ENCODE measurements around the gene NLN.
A peak's percentile ranks its signal among the peaks of the same experiment; 100 is the strongest.
"Not testable (repeated sequence)": the region's sequence is repeated elsewhere in the genome, so short reads cannot be mapped to it uniquely, and the experiment has no call there.

Gene NLN

DNA sequence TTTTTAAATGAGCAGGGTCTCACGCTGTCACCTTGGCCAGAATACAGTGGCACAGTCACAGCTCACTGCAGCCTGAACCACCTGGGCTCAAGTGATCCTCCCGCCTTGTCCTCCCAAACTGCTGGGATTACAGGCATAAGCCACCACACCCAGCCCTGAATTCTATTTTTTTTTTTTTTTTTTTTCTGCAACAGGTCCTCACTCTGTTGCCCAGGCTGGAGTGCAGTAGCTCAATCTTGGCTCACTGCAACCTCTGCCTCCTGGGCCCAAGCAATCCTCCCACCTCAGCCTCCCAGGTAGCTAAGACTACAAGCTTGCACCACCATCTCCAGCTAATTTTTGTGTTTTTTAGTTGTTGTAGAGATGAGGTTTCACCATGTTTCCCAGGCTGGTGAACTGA lies 51.0 kb downstream of the NLN start:
- not testable (repeated sequence) for DNase-seq (ENCODE audit: low spot score)

DNA sequence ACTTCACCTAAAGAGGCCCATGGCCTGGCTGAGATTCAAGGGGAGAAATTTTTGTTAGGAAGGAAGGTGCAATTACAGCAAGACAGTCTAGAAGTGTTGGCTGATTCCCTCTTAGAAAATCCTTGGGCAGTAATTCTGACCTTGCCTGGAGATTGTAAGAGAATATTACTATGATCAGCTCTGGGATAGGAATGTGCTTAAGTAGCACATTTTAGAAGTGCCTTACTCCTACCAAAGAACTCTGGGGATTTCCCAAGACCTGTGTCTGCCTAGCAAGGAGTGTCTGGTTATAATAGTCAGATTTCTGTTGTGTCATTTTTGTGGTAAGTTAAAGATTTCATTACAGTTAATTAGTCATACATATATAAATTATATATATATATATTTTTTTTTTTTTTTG lies 52.3 kb downstream of the NLN start:
- peak; percentile 80 for DNase-seq (ENCODE audit: low spot score)

DNA sequence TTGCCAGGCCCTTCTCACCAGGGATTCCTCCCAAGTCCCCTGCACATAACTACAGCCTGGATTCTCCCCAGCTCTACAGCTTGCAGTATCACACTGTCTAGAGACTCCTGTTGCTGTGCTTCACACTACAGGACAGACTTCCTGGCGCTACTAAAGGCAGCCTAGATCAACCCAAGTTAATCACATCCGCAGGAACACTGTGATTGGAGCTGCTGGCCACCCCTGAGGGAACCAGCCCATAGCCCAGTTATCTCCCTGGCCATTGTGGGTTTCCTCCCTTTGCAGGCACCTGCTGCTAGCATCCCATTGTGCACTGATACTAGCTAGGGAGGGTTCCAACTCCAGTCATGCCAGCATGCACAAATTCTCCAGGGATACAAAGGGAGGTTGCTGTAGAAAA lies 53.5 kb downstream of the NLN start:
- no peak for DNase-seq (ENCODE audit: low spot score)

DNA sequence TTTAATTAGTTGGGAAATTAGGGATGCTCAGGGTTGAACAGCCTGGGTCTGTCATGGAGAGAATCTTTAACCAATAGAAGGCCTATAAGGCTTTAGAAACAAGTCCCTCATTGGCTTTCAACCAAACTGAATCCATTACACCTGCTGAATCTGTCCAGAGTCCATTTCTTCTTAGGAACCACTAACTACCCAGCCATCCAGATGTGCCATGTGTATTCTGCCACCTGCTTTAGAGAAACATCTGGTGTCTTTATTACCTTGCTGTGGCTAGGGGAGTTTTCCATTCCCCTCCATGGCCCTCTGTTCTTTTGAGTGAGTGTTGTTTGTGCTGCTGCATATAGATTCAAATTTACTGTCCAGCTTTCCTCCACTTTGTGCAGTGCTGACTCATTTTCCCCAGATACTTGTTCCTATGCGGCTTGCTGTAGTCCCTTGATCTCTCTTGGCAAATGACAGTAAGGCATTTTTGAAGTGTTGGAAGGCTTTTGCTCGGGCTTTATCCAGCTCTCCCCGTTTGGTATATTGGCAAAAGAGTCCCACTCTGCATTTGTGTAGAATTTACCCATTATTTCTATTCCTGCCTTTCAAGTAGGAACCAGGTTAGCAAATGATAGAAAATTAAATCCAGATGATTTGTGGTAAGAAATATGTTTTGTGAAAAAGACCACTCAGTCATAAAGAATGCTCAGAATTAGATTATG lies 54.6 kb downstream of the NLN start:
- peak; percentile 22 for DNase-seq (ENCODE audit: low spot score)

DNA sequence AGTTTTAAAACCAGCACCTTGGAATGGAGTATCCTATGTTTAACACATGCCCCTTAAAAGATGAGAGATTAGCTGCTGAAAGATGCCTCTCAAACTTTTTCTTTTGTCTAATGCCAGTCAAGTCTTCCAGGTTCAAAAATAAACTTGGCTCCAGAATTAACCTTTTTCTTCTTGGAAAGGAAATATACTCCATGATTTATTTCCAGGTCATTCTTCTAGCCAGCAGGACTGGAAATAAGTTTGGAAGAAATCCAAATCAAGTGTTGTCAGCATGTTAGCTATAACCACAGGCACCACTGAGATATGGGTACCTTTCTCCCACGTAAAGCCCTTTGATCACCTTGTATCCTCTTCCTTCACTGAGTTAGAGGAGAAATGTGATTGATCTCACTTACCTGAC lies 56.1 kb downstream of the NLN start:
- no peak for DNase-seq (ENCODE audit: low spot score)

DNA sequence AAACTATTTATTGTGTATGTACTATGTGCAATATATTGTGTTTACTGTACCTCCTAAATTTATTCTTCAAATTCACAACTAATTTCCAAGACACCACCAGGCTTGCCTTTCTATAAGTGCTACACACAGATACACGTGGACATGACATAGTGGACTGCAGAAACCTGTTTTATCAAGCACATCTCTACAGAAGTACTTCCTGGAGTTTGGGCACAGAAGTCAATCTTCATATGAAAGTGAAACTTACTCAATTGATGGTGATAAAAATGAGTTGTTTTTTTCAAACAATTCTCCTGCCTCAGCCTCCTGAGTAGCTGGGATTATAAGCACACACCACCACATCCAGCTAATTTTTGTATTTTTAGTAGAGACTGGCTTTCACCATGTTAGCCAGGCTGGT lies 57.6 kb downstream of the NLN start:
- no peak for DNase-seq (ENCODE audit: low spot score)

DNA sequence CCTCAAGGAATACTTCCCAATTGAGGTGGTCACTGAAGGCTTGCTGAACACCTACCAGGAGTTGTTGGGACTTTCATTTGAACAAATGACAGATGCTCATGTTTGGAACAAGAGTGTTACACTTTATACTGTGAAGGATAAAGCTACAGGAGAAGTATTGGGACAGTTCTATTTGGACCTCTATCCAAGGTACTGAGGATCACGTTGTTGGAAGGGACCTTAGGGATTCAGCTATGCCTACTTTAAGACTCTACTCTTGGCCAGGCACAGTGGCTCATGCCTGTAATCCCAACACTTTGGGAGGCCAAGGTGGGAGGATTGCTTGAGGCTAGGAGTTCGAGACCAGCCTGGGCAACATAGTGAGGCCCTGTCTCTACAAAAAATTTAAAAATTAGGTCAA lies 66.3 kb downstream of the NLN start:
- DNase-seq (ENCODE audit: low spot score) = not testable (repeated sequence)

DNA sequence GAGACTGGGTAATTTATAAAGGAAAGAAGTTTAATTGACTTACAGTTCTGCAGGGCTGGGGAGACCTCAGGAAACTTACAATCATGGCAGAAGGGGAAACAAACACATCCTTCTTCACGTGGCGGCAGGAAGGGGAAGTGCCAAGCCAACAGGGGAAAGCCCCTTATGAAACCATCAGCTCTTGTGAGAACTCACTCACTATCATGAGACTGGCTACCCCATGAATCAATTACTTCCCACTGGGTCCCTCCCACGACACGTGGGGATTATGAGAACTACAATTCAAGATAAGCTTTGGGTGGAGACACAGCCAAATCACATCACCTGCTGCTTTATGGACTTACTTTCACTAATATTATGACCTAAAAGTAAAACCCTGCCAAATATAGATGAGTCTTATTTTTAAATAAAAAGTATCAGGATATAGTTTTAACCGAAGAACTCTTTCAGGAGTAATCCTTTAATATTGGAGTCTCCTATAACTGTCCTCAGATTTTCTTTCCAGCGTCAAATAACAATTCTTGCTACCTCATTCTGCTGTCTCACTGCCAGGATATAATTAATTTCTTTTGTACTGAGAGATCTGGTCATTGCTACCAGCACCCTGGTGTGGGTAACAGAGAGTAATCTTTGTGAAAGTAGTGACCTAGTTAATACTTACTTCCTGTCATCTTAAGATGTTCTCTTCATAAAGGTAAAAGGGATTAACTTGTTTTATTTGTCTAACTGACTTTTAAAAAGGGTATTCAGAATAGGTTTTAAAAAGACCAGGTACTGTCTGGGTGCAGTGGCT lies 68.6 kb downstream of the NLN start:
- no peak for DNase-seq (ENCODE audit: low spot score)

DNA sequence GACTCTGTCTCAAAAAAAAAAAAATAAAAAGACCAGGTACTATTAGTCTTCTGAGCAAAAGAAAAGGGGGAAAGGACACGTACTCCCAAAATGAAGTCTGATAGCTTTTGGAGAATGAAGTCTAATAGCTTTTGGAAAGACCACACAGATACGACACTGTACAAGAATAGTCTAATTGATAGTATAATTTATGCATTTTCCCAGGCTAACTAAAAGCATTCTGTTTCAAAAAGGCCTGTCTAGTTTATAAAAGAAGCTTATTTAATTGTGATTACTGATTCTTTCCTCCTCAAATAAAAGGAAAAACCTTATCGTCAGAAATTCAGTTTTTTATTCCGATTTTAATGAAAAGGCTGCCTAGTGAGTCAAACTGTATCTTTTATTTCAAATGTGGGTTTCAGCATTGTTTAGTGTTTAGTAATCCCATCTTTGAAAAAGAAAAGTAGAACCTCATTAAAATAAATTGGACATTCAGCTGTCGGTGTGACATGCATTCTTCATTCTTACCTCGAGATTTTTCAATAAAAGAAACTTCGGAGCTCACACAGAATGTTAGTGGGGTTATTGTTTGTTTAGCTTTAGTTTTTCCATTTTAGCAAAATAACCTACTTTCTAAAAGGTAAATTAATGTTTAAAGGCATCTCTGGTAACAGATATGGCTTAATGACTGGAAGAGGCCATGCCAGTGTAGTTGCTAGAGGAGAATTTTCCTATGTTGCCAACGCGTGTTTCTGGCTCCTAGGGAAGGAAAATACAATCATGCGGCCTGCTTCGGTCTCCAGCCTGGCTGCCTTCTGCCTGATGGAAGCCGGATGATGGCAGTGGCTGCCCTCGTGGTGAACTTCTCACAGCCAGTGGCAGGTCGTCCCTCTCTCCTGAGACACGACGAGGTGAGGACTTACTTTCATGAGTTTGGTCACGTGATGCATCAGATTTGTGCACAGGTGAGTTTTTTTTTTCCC lies 70.0 kb downstream of the NLN start:
- no peak for DNase-seq (ENCODE audit: low spot score)

DNA sequence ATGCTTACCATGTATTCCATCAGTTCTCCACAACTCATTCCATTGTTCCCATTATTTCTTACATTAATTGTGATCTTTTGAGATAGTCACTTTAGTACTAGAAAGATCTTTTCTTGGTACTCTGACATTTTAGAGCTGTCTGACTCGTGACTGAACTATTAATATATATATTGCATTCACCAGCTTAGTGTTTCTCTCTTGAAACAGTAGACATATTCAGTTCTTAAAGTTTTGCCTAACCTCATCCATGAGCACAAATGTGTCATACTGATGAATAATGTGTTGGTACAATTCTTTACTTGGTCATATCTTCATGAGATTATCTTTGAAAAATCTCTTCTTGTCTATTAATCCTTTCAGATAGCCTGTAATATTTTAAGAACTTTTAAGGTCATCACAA lies 74.3 kb downstream of the NLN start:
- no peak for DNase-seq (ENCODE audit: low spot score)

DNA sequence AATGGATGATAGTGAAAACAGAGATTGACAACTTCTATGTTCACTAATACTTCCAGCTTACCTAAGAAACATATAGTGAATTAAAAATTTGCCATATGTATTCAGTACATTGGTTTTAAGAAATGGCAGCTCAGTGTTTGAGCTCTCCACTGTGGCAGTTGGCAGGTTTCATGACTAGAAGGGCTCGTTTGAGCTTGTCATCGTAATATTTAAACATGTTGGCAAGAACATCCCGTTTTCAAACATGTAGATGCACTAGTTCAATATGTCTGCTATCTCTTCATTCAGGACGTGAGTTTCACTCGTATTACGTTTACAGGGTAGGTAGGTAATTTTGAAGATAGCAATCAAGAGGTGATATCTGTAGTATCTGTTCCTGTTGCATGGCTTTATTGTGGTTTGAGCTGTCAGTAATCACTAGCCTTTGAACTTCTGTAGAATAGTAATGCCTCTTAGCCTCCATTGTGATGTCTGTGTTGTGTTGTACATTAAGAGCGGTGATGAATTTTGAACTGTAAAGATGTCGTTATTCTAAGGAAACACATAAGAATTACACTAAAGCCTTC lies 74.8 kb downstream of the NLN start:
- DNase-seq (ENCODE audit: low spot score) = no peak

DNA sequence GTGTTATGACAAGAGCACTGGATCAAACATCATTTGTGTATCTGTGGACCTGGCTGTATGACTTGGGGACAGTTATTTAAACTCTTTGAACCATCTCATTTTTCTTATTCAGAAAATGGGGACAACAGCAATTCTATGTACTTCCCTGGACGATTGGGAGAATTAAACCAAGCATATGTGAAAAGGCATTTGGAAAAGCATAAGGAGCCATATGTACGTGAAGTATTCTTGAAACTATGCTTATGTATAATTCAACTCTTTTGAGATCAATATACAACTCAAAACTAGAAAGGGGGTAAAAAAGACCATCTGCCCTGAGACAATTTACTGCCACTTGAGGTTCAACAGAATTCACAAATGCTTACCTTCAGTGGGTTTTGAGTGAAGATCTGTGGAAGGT lies 75.5 kb downstream of the NLN start:
- DNase-seq (ENCODE audit: low spot score) = no peak

DNA sequence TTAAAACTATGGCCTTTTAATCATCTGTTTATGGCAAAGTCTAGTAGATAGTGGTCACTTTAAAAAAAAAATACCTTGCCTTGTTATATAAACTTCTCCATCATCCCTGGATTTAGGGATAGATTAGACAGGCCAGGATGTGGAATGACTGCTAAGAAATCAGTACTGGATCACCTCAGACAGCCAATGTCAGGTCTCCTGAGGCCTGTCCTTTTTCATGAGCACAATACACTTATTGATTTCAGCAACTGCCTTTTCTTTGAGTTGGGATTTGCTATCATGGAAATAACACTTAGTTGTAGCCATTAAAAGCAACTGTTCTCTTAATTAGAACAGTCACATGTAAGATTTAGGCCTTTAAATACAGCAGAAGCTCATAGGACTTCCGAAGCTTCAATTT lies 77.9 kb downstream of the NLN start:
- DNase-seq (ENCODE audit: low spot score) = no peak

DNA sequence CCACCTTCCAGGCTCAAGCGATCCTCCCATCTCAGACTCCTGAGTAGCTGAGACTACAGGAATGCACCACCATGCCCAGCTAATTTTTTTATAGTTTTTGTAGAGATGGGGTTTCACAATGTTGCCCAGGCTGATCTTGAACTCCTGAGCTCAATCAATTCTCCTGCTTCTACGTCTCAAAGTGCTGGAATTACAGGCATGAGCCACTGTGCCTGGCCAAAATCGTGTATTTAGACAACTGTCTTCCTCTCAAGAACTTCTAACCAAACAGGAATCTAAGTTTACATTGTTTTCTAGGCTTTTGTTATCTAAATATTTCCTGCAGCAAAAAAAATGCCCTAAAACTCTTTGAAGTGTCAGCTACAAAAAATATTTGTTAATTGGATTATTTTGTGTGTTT lies 78.8 kb downstream of the NLN start:
- no peak for DNase-seq (ENCODE audit: low spot score)

DNA sequence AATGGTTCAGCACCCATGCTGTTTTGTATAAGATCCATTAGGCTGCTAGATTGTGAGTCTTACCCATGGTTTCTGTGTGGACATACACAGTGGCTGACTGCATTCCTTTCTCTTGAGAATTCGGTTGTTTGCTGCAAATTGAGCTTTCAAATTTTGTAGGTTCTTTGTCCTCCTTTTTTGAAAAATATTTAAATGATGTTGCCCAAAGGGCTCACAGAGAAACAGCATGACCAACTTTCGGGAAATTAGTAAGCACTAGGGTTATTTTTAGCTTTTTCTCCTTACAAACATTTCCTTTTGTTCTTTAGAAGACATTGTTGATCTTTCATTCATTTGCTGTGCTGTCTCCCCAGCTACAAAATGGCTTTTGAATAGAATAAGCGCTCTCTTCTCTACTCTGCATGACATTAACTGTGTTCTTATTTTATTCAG lies 79.4 kb downstream of the NLN start:
- peak; percentile 71 for DNase-seq (ENCODE audit: low spot score)

DNA sequence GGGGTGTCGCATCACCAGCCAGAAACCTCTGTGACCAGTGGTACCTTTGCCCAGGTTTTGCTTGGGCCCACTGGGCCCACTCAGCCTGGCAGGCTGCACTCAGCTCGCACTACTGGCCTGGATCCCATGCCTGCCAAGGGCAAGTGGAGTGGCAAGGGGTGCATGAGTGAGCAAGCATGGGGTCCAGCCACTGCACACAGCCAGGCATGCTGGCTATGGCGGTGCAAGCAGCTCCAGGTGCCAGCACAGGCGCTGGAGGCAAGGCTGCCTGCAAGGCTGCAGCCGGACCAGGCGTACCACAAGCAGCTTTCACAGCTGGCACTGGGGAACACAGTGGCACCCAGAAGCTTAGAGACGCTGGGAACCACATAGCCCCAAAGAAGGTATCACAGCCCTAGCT lies 80.1 kb downstream of the NLN start:
- DNase-seq (ENCODE audit: low spot score) = no peak

DNA sequence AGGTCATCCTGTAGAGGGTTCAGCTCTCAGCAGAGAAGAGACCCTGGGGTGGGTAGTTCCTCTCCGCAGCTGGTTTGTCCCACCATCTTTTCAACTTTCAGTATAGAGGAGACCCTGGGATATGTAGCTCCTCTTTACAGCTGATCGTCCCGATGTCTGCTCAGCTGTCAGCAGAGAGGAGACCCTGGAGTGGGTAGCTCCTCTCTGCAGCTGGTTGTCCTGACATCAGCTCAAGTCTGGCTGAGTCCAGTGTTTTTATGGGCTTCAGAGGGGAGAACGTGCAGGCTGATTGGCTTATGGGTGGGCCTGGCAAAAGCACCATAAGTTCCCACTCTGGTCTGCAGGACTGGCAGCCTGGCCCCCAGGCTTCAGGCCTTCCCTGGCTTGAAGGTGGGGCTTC lies 80.8 kb downstream of the NLN start:
- DNase-seq (ENCODE audit: low spot score) = no peak

DNA sequence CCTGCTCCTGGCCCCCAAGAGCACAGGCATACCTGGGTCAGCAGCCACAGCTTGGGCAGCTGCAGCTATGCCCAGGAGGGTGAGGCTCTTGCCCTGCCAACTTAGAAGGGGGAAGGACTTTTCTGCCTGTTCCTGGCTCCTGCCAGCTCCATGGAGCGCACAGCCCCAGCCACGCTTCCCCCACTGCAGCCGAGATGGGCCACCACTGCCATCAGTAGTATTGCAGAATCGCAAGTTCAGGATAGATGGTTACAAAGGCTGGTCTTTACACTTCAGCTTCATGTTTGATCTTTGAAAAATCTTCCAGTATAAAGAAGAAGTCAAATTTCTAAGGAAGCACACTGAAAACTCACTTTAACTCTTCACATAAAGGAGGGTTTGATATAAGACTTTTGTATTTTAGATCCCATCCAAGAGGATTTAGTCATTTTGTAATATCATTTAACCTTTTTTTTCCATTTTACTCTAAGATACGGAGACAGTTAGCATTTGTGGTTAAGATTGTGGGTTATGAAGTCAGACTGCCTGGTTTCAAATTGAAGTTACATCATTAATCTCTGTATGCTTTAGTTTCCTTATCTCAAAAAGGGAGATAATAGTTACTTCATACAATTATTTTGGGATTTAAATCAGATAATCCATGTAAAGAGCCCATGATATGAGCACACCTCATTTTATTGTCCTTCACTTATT lies 81.8 kb downstream of the NLN start:
- no peak for DNase-seq (ENCODE audit: low spot score)

DNA sequence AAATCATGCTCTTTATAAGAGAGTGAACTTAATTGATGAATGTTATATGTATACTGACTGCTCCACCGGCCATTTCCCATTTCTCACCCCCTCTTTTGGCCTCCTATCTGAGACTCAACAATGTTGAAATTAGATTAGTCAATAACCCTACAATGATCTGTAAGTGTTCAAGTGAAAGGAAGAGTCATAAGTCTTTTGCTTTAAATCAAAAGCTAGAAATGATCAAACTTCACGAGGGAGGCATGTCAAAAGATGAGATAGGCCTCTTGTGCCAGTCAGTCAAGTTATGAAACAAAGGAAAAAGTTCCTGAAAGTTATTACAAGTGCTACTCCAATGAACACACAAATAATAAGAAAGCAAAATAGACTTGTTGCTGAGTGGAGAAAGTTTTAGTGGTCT lies 83.1 kb downstream of the NLN start:
- no peak for DNase-seq (ENCODE audit: low spot score)

DNA sequence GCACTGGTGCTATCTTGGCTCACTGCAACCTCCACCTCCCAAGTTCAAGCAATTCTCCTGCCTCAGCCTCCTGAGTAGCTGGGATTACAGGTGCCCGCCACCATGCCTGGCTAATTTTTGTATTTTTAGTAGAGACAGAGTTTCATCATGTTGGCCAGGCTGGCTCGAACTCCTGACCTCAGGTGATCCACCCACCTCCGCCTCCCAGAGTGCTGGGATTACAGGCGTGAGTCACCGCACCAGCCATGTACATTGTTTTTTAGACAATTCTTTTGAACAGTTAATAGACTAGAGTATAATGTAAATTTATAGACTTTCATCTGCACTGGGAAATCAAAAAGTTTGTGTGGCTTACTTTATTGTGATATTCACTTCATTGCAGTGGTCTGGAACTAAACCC lies 85.5 kb downstream of the NLN start:
- not testable (repeated sequence) for DNase-seq (ENCODE audit: low spot score)

DNA sequence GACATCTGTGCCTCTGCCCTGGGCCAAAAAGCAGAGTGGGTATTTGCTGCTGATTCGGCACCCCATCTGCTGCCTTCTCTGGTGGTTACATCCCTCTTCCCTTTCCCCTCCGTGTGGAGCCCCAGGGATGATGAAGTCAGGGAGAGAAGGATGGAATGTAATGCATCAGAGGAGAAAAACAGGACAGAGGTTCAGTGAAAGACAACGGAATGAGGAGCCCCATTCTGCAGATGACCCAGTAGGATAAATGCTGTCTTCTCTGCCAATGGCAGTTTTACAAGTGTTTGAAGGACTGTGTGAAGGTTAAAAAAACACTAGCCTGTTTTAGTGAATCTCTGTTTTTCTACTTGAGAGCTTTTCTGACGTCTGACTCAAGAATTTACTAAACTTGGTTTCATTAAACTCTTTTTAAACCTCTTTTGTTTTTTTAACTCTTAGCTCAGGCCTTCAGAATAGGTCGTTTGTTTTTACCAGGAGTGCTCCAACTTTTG lies 86.3 kb downstream of the NLN start:
- no peak for DNase-seq (ENCODE audit: low spot score)

DNA sequence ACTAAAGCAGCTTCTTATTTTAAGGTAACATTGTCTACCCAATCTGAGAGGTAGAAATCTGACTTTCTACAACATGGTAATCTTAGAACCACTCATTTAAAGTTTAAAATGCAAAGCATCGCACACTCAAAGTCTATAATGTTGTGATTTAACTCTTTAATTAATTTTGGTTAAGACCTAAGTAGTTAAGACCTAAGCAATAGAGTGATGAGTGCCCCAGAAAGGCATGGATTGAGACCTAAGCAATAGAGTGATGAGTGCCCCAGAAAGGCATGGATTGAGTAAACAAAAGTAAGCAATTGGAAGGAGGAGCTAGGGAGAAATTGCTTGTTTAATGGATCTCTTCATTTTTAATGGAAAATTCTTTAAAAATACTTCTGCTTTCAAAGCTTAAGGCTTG lies 86.8 kb downstream of the NLN start:
- no peak for DNase-seq (ENCODE audit: low spot score)

Data from GM03348 (cell line).